HCT116 (cell line): Measurements from ENCODE around the gene CLSTN1. TPM values are rescaled to one million over a fixed set of nuclear protein-coding genes. Genes with fewer than 3 reads are reported as not detected.

Experiments used
- ATAC-seq: fragments of 200-7000 bp; cut with Tn5 transposase; 2 replicates; pipeline ENCODE4 v1.9.1; 2020; ENCODE audit warnings: mild to moderate bottlenecking, moderate library complexity
- BruUV-seq: library from RNA; stranded (reverse); fragments of 400-500 nt; replicated peaks from 2 replicates; lab custom pipeline; 2021; lab: Mats Ljungman, UMichigan
- CTCF ChIA-PET: fragments of 300-600 bp; sonication (Branson Sonifier 250); formaldehyde crosslinking; loops from one replicate; lab custom pipeline; 2021; ENCODE audit warnings: antibody characterized with exemption; lab: Charles Lee
- POLR2A ChIA-PET: fragments of 300-600, 350-600 bp; sonication (Branson Sonifier 250); formaldehyde crosslinking; loops from one replicate; lab custom pipeline; 2021; ENCODE audit warnings: antibody characterized with exemption; lab: Charles Lee
- RAD21 ChIA-PET, 2 experiments: fragments of 300-600 bp; sonication (Branson Sonifier 250); formaldehyde crosslinking; loops; one replicate each; lab custom pipeline; 2023; ENCODE audit warnings: low total read pairs in 2 of 2; ENCODE audit not compliant: uncharacterized antibody in 2 of 2, unreplicated experiment in 2 of 2, low non-redundant PET in 1 of 2; lab: Charles Lee
- DNase-seq: peaks from one replicate; pipeline ENCODE4 v3.0.0-alpha.2; 2010; ENCODE audit warnings: low read depth, low spot score
- H2AFZ ChIP-seq: fragments of 200-600 bp; shearing (Covaris generic), sonication (generic); 2 replicates; pipeline ENCODE4 v1.6.1; 2017; ENCODE audit warnings: low read depth, mixed run types, mixed read lengths, antibody characterized with exemption, low read length; ENCODE audit not compliant: poor library complexity, severe bottlenecking
- H3K27ac ChIP-seq: 2 replicates; pipeline ENCODE4 v1.5.1; 2012; ENCODE audit warnings: low read depth, low read length
- H3K27me3 ChIP-seq: fragments of 200-600 bp; sonication (generic); 2 replicates; pipeline ENCODE4 v1.6.1; 2016; ENCODE audit warnings: mixed run types, low read length, mixed read lengths; ENCODE audit not compliant: insufficient read depth
- H3K36me3 ChIP-seq, 2 experiments: fragments of 200-500 bp in 1 of 2; fragments of 200-600 bp in 1 of 2; sonication (Bioruptor generic) in 1 of 2; sonication (generic) in 1 of 2; 2 replicates each; pipeline versions ENCODE4 v1.5.1 to v1.6.1; 2014 to 2016; ENCODE audit warnings: low read length in 2 of 2, inconsistent platforms in 1 of 2, mixed read lengths in 1 of 2, mixed run types in 1 of 2; ENCODE audit not compliant: insufficient read depth in 2 of 2, control insufficient read depth in 1 of 2
- H3K4me1 ChIP-seq, 2 experiments: fragments of 200-600 bp in 1 of 2; sonication (generic) in 1 of 2; 2 replicates each; pipeline versions ENCODE4 v1.5.1 to v1.6.1; 2012 to 2017; ENCODE audit warnings: low read length in 2 of 2, inconsistent platforms in 1 of 2, mild to moderate bottlenecking in 1 of 2, mixed read lengths in 1 of 2, mixed run types in 1 of 2, moderate library complexity in 1 of 2; ENCODE audit not compliant: insufficient read depth in 2 of 2, control insufficient read depth in 1 of 2
- H3K4me2 ChIP-seq: fragments of 200-600 bp; sonication (generic); 2 replicates; pipeline ENCODE4 v1.6.1; 2017; ENCODE audit warnings: mixed run types, low read length, mixed read lengths
- H3K4me3 ChIP-seq, 2 experiments: fragments of 200-600 bp in 1 of 2; sonication (generic) in 1 of 2; replicated peaks in 1 of 2; 2 replicates each; pipeline ENCODE4 v1.5.1; 2011 to 2016; ENCODE audit warnings: low read length in 2 of 2, control low read depth in 1 of 2, low read depth in 1 of 2, mild to moderate bottlenecking in 1 of 2, mixed read lengths in 1 of 2, mixed run types in 1 of 2
- H3K79me2 ChIP-seq: fragments of 200-600 bp; sonication (generic); 2 replicates; pipeline ENCODE4 v1.6.1; 2017; ENCODE audit warnings: mild to moderate bottlenecking, mixed run types, low read length, moderate library complexity, mixed read lengths; ENCODE audit not compliant: insufficient read depth
- H3K9ac ChIP-seq: fragments of 200-600 bp; sonication (generic); 2 replicates; pipeline ENCODE4 v1.6.1; 2016; ENCODE audit warnings: low read length, mixed read lengths
- H3K9me2 ChIP-seq: fragments of 200-600 bp; sonication (generic), shearing (Covaris generic); 2 replicates; pipeline ENCODE4 v1.6.1; 2017; ENCODE audit warnings: mixed run types, mild to moderate bottlenecking, moderate library complexity; ENCODE audit not compliant: insufficient read depth
- H3K9me3 ChIP-seq, 2 experiments: fragments of 200-500 bp in 1 of 2; fragments of 200-600 bp in 1 of 2; sonication (Bioruptor generic) in 1 of 2; sonication (generic) in 1 of 2; 2 replicates each; pipeline ENCODE4 v1.6.1; 2014 to 2017; ENCODE audit warnings: low read length in 2 of 2, mixed read lengths in 2 of 2, inconsistent platforms in 1 of 2, low read depth in 1 of 2, mild to moderate bottlenecking in 1 of 2, mixed run types in 1 of 2, moderate library complexity in 1 of 2; ENCODE audit not compliant: control insufficient read depth in 1 of 2, insufficient read depth in 1 of 2
- H4K20me1 ChIP-seq: fragments of 200-600 bp; sonication (generic), shearing (Covaris generic); 2 replicates; pipeline ENCODE4 v1.6.1; 2017; ENCODE audit warnings: mixed run types, mild to moderate bottlenecking, moderate library complexity; ENCODE audit not compliant: insufficient read depth
- ATF3 ChIP-seq: IDR thresholded peaks from 2 replicates; pipeline ENCODE4 v1.6.1; 2012
- CEBPB ChIP-seq: IDR thresholded peaks from 2 replicates; pipeline ENCODE4 v1.6.1; 2012; ENCODE audit warnings: low read depth
- CTCF ChIP-seq, 3 experiments: fragments of 200-600 bp in 1 of 3; sonication (generic) in 1 of 3; IDR thresholded peaks in 2 of 3; conservative IDR thresholded peaks in 1 of 3; 2 replicates each; pipeline ENCODE4 v1.5.1; 2012 to 2017; ENCODE audit warnings: low read depth in 2 of 3, low read length in 2 of 3, antibody characterized with exemption in 1 of 3, borderline replicate concordance in 1 of 3, control low read depth in 1 of 3, mild to moderate bottlenecking in 1 of 3, mixed read lengths in 1 of 3, mixed run types in 1 of 3, moderate library complexity in 1 of 3; ENCODE audit not compliant: insufficient read depth in 1 of 3
- ELF1 ChIP-seq: IDR thresholded peaks from 2 replicates; pipeline ENCODE4 v1.6.1; 2012; ENCODE audit warnings: low read depth, borderline replicate concordance
- EZH2 ChIP-seq: fragments of 200-600 bp; sonication (generic); IDR thresholded peaks from 2 replicates; pipeline ENCODE4 v1.6.1; 2017; ENCODE audit warnings: antibody characterized with exemption, mixed run types
- REST ChIP-seq: IDR thresholded peaks from 2 replicates; pipeline ENCODE4 v1.6.1; 2012; ENCODE audit warnings: low read depth
- SIN3A ChIP-seq: IDR thresholded peaks from 2 replicates; pipeline ENCODE4 v1.6.1; 2012; ENCODE audit warnings: low read depth
- TCF7L2 ChIP-seq: IDR thresholded peaks from 2 replicates; pipeline ENCODE4 v1.7.0; 2011; ENCODE audit warnings: borderline replicate concordance, inconsistent platforms; ENCODE audit not compliant: insufficient read depth, insufficient read length; ENCODE audit errors: extremely low read depth
- YY1 ChIP-seq: IDR thresholded peaks from 2 replicates; pipeline ENCODE4 v1.6.1; 2011; ENCODE audit warnings: low read length, low read depth, moderate library complexity, mild to moderate bottlenecking; ENCODE audit not compliant: insufficient replicate concordance; ENCODE audit errors: extremely low read depth
- intact Hi-C: fragments of 100-400 bp; cut with micrococcal nuclease; formaldehyde crosslinking; loops from 2 replicates; pipeline ENCODE4 v1.10.0; 2022
- total RNA-seq: library from RNA; stranded (reverse); gene quantifications from one replicate; pipeline ENCODE4 v1.2.1, GENCODE V29; 2021; ENCODE audit not compliant: unreplicated experiment

Gene CLSTN1
- total RNA-seq, 1 experiment from 2014 or later = 113 TPM

GRCh38 chr1:9680828-9681227 is 142.9 kb downstream of the CLSTN1 start:
- DNase-seq (no peak), ATAC-seq (no peak)
- H3K27ac ChIP-seq = no peak overlapping the region
- TF ChIP-seq CEBPB (no peak), ELF1 (no peak), TCF7L2 (no peak), SIN3A (no peak), YY1 (no peak), CTCF (IDR thresholded peaks at IDR 0.05 in 2 of 3, conservative IDR thresholded peaks at IDR 0.05 in 1 of 3; ENCODE audit: borderline replicate concordance in 1 of 3, insufficient read depth in 1 of 3, low read depth in 2 of 3, low read length in 2 of 3) (no peak)
- no peaks in the 10 kb centered on the region for H3K9me3 ChIP-seq
- H2AFZ ChIP-seq = no peak overlapping the region
- H3K4me3 ChIP-seq = no peak overlapping the region
- no peaks in the 10 kb centered on the region for H4K20me1 ChIP-seq
- POLR2A ChIA-PET = no interaction called here
- no peaks in the 10 kb centered on the region for H3K9me2 ChIP-seq
- H3K4me2 ChIP-seq = no peak overlapping the region
- H3K4me1 ChIP-seq = peaks cover 0 to 3% of the 10 kb centered on the region in 2 experiments; a peak in 1 of 4 replicates
- RAD21 ChIA-PET = no interaction called here
- H3K36me3 ChIP-seq = no peaks in the 10 kb centered on the region
- no peaks in the 10 kb centered on the region for H3K79me2 ChIP-seq
- no TSS peak for BruUV-seq
- intact Hi-C loops = no loop called here
- no peak overlapping the region for H3K9ac ChIP-seq
- H3K27me3 ChIP-seq = no peaks in the 10 kb centered on the region
- CTCF ChIA-PET = no interaction called here

- intact Hi-C loops = no loop called here
- ChIA-PET POLR2A (no interaction called here), RAD21 (no interaction called here), CTCF (no interaction called here)
- Histone ChIP-seq H3K9me2 (no peaks in the 10 kb centered on the region), H3K4me2 (no peak overlapping the region), H3K27me3 (no peaks in the 10 kb centered on the region), H3K9me3 (no peaks in the 10 kb centered on the region), H3K4me1 (peaks cover 0 to 3% of the 10 kb centered on the region in 2 experiments; a peak in 1 of 4 replicates), H3K9ac (no peak overlapping the region), H3K27ac (no peak overlapping the region), H4K20me1 (no peaks in the 10 kb centered on the region), H2AFZ (no peak overlapping the region), H3K79me2 (no peaks in the 10 kb centered on the region), H3K36me3 (no peaks in the 10 kb centered on the region), H3K4me3 (no peak overlapping the region)
- BruUV-seq = no TSS peak
- DNase-seq (no peak), ATAC-seq (no peak)
- no peak for TF ChIP-seq EZH2
- no peak for TF ChIP-seq ATF3
- TF ChIP-seq REST = no peak
These were observed 143.7 kb downstream of the CLSTN1 start for GRCh38 chr1:9680091-9680490.
